ENCODE data around the gene POU6F2. TPM values are rescaled to one million over a fixed set of nuclear protein-coding genes. Genes with fewer than 3 reads are reported as not detected.

Gene POU6F2
- total RNA-seq, 1 experiment from 2014 or later, result 0.64 TPM

GRCh38 chr7:39069896-39070881 lies 92.5 kb downstream of the POU6F2 start:
- intact Hi-C loops (cut with micrococcal nuclease; ENCODE audit: unreplicated experiment), result loop anchor here (10.0 kb wide), 1 partner anchor 285 kb away; no protein-coding TSS in a partner anchor
- no peak overlapping the region for H3K27ac Mint-ChIP-seq (ENCODE audit: unreplicated experiment)

GRCh38 chr7:39071116-39071515 lies 93.4 kb downstream of the POU6F2 start:
- CTCF ChIA-PET, result no interaction called here
- Mint-ChIP-seq H3K36me3 (ENCODE audit: insufficient read depth, unreplicated experiment) (no peaks in the 10 kb centered on the region), H3K4me1 (ENCODE audit: low read depth, unreplicated experiment) (no peaks in the 10 kb centered on the region), H3K4me3 (ENCODE audit: low read depth, unreplicated experiment) (no peak overlapping the region), H3K9me3 (ENCODE audit: low read depth, unreplicated experiment) (no peaks in the 10 kb centered on the region), H3K27ac (ENCODE audit: unreplicated experiment) (no peak overlapping the region), H3K27me3 (ENCODE audit: unreplicated experiment) (no peaks in the 10 kb centered on the region)
- intact Hi-C loops (cut with micrococcal nuclease; ENCODE audit: unreplicated experiment), result loop anchor here (10.0 kb wide), 1 partner anchor 284 kb away; no protein-coding TSS in a partner anchor
- no peak for DNase-seq
- no peak for TF ChIP-seq CTCF (IDR thresholded peaks at IDR 0.05; ENCODE audit: unreplicated experiment)
- BruUV-seq (replicated peaks), result no TSS peak

More at GRCh38 chr7:39069896-39070881, 92.5 kb downstream of the POU6F2 start:
- no peaks in the 10 kb centered on the region for H3K36me3 Mint-ChIP-seq (ENCODE audit: insufficient read depth, unreplicated experiment)
- BruUV-seq (replicated peaks), result no TSS peak
- no peak for TF ChIP-seq CTCF (IDR thresholded peaks at IDR 0.05; ENCODE audit: unreplicated experiment)
- CTCF ChIA-PET, result no interaction called here
- no peaks in the 10 kb centered on the region for H3K9me3 Mint-ChIP-seq (ENCODE audit: low read depth, unreplicated experiment)
- no peak overlapping the region for H3K4me3 Mint-ChIP-seq (ENCODE audit: low read depth, unreplicated experiment)
- DNase-seq, result no peak
- no peaks in the 10 kb centered on the region for H3K4me1 Mint-ChIP-seq (ENCODE audit: low read depth, unreplicated experiment)
- no peaks in the 10 kb centered on the region for H3K27me3 Mint-ChIP-seq (ENCODE audit: unreplicated experiment)

- Mint-ChIP-seq H3K4me1 (ENCODE audit: low read depth, unreplicated experiment) (no peaks in the 10 kb centered on the region), H3K4me3 (ENCODE audit: low read depth, unreplicated experiment) (no peak overlapping the region), H3K36me3 (ENCODE audit: insufficient read depth, unreplicated experiment) (no peaks in the 10 kb centered on the region), H3K27ac (ENCODE audit: unreplicated experiment) (no peak overlapping the region), H3K9me3 (ENCODE audit: low read depth, unreplicated experiment) (no peaks in the 10 kb centered on the region), H3K27me3 (ENCODE audit: unreplicated experiment) (no peaks in the 10 kb centered on the region)
- no TSS peak for BruUV-seq (replicated peaks)
- DNase-seq, result no peak
- TF ChIP-seq CTCF (IDR thresholded peaks at IDR 0.05; ENCODE audit: unreplicated experiment), result no peak
- intact Hi-C loops (cut with micrococcal nuclease; ENCODE audit: unreplicated experiment), result loop anchor here (10.0 kb wide), 1 partner anchor 281 kb away; no protein-coding TSS in a partner anchor
- CTCF ChIA-PET, result interaction anchor here (0.6 to 0.9 kb wide), 2 partner anchors 14 to 65 kb away, joined by 3 read pairs; no protein-coding TSS in a partner anchor
Observed at GRCh38 chr7:39073432-39073831, 95.7 kb downstream of the POU6F2 start.

GRCh38 chr7:39075210-39075609 lies 97.5 kb downstream of the POU6F2 start:
- no peaks in the 10 kb centered on the region for H3K36me3 Mint-ChIP-seq (ENCODE audit: insufficient read depth, unreplicated experiment)
- BruUV-seq (replicated peaks), result no TSS peak
- CTCF ChIA-PET, result interaction anchor here (0.7 to 1.1 kb wide), 5 partner anchors 131 to 395 kb away, joined by 3 to 4 read pairs (median 3); no protein-coding TSS in a partner anchor
- H3K27ac Mint-ChIP-seq (ENCODE audit: unreplicated experiment), result no peak overlapping the region
- intact Hi-C loops (cut with micrococcal nuclease; ENCODE audit: unreplicated experiment), result loop anchor here (1.0 to 10.0 kb wide), 2 partner anchors 280 to 390 kb away; no protein-coding TSS in a partner anchor
- no peaks in the 10 kb centered on the region for H3K4me1 Mint-ChIP-seq (ENCODE audit: low read depth, unreplicated experiment)
- DNase-seq, result no peak
- no peaks in the 10 kb centered on the region for H3K27me3 Mint-ChIP-seq (ENCODE audit: unreplicated experiment)
- TF ChIP-seq CTCF (IDR thresholded peaks at IDR 0.05; ENCODE audit: unreplicated experiment), result no peak
- no peaks in the 10 kb centered on the region for H3K9me3 Mint-ChIP-seq (ENCODE audit: low read depth, unreplicated experiment)
- H3K4me3 Mint-ChIP-seq (ENCODE audit: low read depth, unreplicated experiment), result no peak overlapping the region
